Left ventricle myocardium inferior (tissue), 1 donor: Measurements from ENCODE around the gene FTSJ1. TPM values are rescaled to one million over a fixed set of nuclear protein-coding genes. Genes with fewer than 3 reads are reported as not detected.

ENCODE experiments used
- DNase-seq: peaks from one replicate; pipeline ENCODE4 v3.0.0-alpha.2; 2020
- H3K27ac ChIP-seq: fragments of 200-600 bp; replicated peaks from 2 replicates; pipeline ENCODE4 v1.8.0; 2021
- H3K27me3 ChIP-seq: fragments of 200-600 bp; 2 replicates; pipeline ENCODE4 v1.8.0; 2021; ENCODE audit warnings: low read depth
- H3K36me3 ChIP-seq: fragments of 200-600 bp; 2 replicates; pipeline ENCODE4 v1.8.0; 2021
- H3K4me1 ChIP-seq: fragments of 200-600 bp; 2 replicates; pipeline ENCODE4 v1.8.0; 2021
- H3K4me3 ChIP-seq: fragments of 200-600 bp; 2 replicates; pipeline ENCODE4 v1.8.0; 2021; ENCODE audit warnings: mild to moderate bottlenecking, moderate library complexity
- H3K9me3 ChIP-seq: fragments of 200-600 bp; replicated peaks from 2 replicates; pipeline ENCODE4 v1.8.0; 2021
- intact Hi-C: fragments of 100-400 bp; cut with micrococcal nuclease; formaldehyde crosslinking; loops from one replicate; pipeline ENCODE4 v1.11.0; 2022
- total RNA-seq: library from RNA; stranded (reverse); fragmentation: NEBNext Ultra II Directional; extraction: Animal tissue kit (Norgen Biotek cat#: 25700); gene quantifications from one replicate; pipeline ENCODE4 v1.2.1, GENCODE V29; 2021
- TF ChIP-seq, protein P1 (sequence below): fragments of 200-600 bp; IDR thresholded peaks from 2 replicates; pipeline ENCODE4 v1.8.0; 2021; ENCODE audit warnings: antibody characterized with exemption, mild to moderate bottlenecking, borderline replicate concordance
- donor health status: DM: no; HTN: yes; CAD: no; lungs with severe emphysema.

The FTSJ1 gene
- total RNA-seq, 1 donor from 2014 or later = 15.3 TPM

GRCh38 chrX:48492293-48492910, 16.4 kb downstream of the FTSJ1 start:
- TF ChIP-seq, protein P1, sequence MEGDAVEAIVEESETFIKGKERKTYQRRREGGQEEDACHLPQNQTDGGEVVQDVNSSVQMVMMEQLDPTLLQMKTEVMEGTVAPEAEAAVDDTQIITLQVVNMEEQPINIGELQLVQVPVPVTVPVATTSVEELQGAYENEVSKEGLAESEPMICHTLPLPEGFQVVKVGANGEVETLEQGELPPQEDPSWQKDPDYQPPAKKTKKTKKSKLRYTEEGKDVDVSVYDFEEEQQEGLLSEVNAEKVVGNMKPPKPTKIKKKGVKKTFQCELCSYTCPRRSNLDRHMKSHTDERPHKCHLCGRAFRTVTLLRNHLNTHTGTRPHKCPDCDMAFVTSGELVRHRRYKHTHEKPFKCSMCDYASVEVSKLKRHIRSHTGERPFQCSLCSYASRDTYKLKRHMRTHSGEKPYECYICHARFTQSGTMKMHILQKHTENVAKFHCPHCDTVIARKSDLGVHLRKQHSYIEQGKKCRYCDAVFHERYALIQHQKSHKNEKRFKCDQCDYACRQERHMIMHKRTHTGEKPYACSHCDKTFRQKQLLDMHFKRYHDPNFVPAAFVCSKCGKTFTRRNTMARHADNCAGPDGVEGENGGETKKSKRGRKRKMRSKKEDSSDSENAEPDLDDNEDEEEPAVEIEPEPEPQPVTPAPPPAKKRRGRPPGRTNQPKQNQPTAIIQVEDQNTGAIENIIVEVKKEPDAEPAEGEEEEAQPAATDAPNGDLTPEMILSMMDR = no peak
- Histone ChIP-seq H3K4me1 (no peaks in the 10 kb centered on the region), H3K36me3 (no peaks in the 10 kb centered on the region), H3K4me3 (no peak overlapping the region), H3K27ac (peak overlapping the region; percentile 38), H3K27me3 (no peaks in the 10 kb centered on the region), H3K9me3 (no peaks in the 10 kb centered on the region)
- intact Hi-C loops = no loop called here
- DNase-seq = no peak

GRCh38 chrX:48493890-48494364, 17.9 kb downstream of the FTSJ1 start:
- intact Hi-C loops = no loop called here
- H3K27ac ChIP-seq = no peak overlapping the region
- no peaks in the 10 kb centered on the region for H3K27me3 ChIP-seq

GRCh38 chrX:48496660-48497059, 20.7 kb downstream of the FTSJ1 start:
- TF ChIP-seq, protein P1 = no peak
- Histone ChIP-seq H3K9me3 (no peaks in the 10 kb centered on the region), H3K27ac (no peak overlapping the region), H3K4me1 (no peaks in the 10 kb centered on the region), H3K4me3 (no peak overlapping the region), H3K27me3 (no peaks in the 10 kb centered on the region), H3K36me3 (no peaks in the 10 kb centered on the region)
- intact Hi-C loops = no loop called here
- DNase-seq = no peak

More at GRCh38 chrX:48493890-48494364, 17.9 kb downstream of the FTSJ1 start:
- Histone ChIP-seq H3K4me3 (no peak overlapping the region), H3K36me3 (no peaks in the 10 kb centered on the region), H3K9me3 (no peaks in the 10 kb centered on the region), H3K4me1 (no peaks in the 10 kb centered on the region)
- TF ChIP-seq, protein P1 = peak; percentile 39
- DNase-seq = no peak

DNA sequence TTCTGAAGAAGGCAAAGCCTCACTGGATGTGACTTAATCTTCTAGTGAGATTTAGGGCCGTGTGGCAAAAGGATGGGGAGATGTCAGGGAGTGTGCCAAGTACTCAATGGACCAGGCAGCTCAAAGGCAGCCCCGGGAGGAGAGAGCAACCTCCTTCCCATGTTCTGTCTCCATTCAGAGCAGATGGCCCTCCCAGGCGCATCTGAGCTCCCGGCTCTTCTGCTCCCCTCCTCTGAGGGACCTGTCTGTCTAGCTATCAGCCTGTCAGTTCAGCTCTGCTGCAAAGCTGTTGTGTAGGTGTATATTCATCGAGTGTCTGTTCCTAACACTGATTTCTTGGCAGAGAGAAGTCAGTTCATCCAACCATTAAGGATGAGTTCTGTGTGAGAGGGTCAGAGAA, 21.9 kb downstream of the FTSJ1 start:
- intact Hi-C loops = no loop called here
- no peaks in the 10 kb centered on the region for H3K27me3 ChIP-seq
- no peak for DNase-seq
- H3K4me3 ChIP-seq = no peak overlapping the region
- no peaks in the 10 kb centered on the region for H3K9me3 ChIP-seq
- no peaks in the 10 kb centered on the region for H3K36me3 ChIP-seq
- H3K27ac ChIP-seq = no peak overlapping the region
- H3K4me1 ChIP-seq = no peaks in the 10 kb centered on the region
- TF ChIP-seq, protein P1 = no peak

DNA sequence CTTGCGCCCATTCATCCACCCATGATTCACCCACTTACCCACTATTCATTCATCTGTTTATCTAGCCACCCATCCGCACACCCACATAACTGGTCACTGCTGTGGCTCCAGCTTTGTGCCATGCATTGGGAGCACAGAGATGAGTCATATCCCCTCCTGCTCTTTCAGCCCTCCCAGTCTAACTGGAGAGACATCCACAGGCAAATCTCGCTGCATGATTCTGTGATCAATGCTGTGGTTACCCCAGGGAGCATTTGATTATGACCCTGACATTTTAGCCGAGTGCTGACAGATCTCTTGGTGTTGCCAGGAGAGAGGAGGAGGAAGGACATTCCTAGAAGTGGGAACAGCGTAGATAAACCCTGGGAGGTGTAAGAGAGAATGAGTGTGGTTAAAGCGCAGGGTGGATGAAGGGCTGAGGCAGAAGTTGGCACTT, 22.4 kb downstream of the FTSJ1 start:
- no peak for DNase-seq
- Histone ChIP-seq H3K4me1 (no peaks in the 10 kb centered on the region), H3K4me3 (no peak overlapping the region), H3K36me3 (no peaks in the 10 kb centered on the region), H3K9me3 (no peaks in the 10 kb centered on the region), H3K27ac (no peak overlapping the region), H3K27me3 (no peaks in the 10 kb centered on the region)
- TF ChIP-seq, protein P1 = no peak
- intact Hi-C loops = no loop called here
